ENCODE results near the gene PLEKHB1. TPM values are rescaled to one million over a fixed set of nuclear protein-coding genes. Genes with fewer than 3 reads are reported as not detected.

The PLEKHB1 gene
- total and polyA plus RNA-seq, 10 of the 15 experiments (the other 5 are each of a cell fraction or from before 2014, with no cell fraction given) = 0.58 to 2.6 (median 1.5) TPM; not detected in 1

- TF ChIP-seq TBL1XR1 (IDR thresholded peaks at IDR 0.05; ENCODE audit: low read depth, low read length) (no peak), CHD2 (IDR thresholded peaks at IDR 0.05; ENCODE audit: borderline replicate concordance, low read depth, low read length) (no peak), TCF7 (IDR thresholded peaks at IDR 0.05; ENCODE audit: borderline replicate concordance) (no peak), PRDM15 (CRISPR knock-in tag; IDR thresholded peaks at IDR 0.05) (no peak)
Observed at GRCh38 chr11:73651661-73652045, 5.3 kb downstream of the PLEKHB1 start (continued).

- ATAC-seq (no peak), FAIRE-seq (no peak), DNase-seq (ENCODE audit: low read depth, low spot score) (no peak)
- RAD21 ChIA-PET (ENCODE audit: unreplicated experiment) = no interaction called here
- H3K4me1 ChIP-seq (ENCODE audit: control insufficient read depth, insufficient read depth, low read length) = no peaks in the 10 kb centered on the region
- no TSS peak for BruUV-seq (replicated peaks)
- SMC1A ChIA-PET (ENCODE audit: uncharacterized antibody, unreplicated experiment) = no interaction called here
- H2AFZ ChIP-seq (ENCODE audit: control insufficient read depth, low read depth, low read length) = no peak overlapping the region
- in situ Hi-C loops (cut with MboI) (no loop called here), intact Hi-C loops (cut with micrococcal nuclease; ENCODE audit: unreplicated experiment) (no loop called here)
- CTCF ChIA-PET = interaction anchor here (2.4 kb wide), 1 partner anchor 173 kb away, joined by 8 read pairs; no protein-coding TSS in a partner anchor
- no peak overlapping the region for H3K27ac ChIP-seq (ENCODE audit: control insufficient read depth, insufficient read depth)
- H3K79me2 ChIP-seq (ENCODE audit: control insufficient read depth, insufficient read depth, low read length) = no peaks in the 10 kb centered on the region
- H3K36me3 ChIP-seq (ENCODE audit: control insufficient read depth in 2 of 2, insufficient read depth in 2 of 2, low read length in 1 of 2) = no peaks in the 10 kb centered on the region
- H3K4me3 ChIP-seq = no peak overlapping the region
- no peaks in the 10 kb centered on the region for H4K20me1 ChIP-seq (ENCODE audit: control insufficient read depth, insufficient read depth)
- H3K4me2 ChIP-seq (ENCODE audit: control insufficient read depth, insufficient read depth) = no peak overlapping the region
- 46% methylated on average over 8 of the region's 8 CpGs for WGBS (ENCODE audit: insufficient coverage, insufficient replicate concordance, low lambda C conversion rate, missing lambda C conversion rate)
- no peak for TF ChIP-seq KDM1A (IDR thresholded peaks at IDR 0.05; ENCODE audit: borderline replicate concordance)
- no peak for TF ChIP-seq JUNB (IDR thresholded peaks at IDR 0.05)
- no peak for TF ChIP-seq NBN (IDR thresholded peaks at IDR 0.05)
- no peak for TF ChIP-seq CHD2 (IDR thresholded peaks at IDR 0.05; ENCODE audit: borderline replicate concordance, low read depth, low read length)
- TF ChIP-seq FOS (IDR thresholded peaks at IDR 0.05; ENCODE audit: borderline replicate concordance, extremely low read depth, insufficient read length) = no peak
- TF ChIP-seq USF1 (IDR thresholded peaks at IDR 0.05; ENCODE audit: borderline replicate concordance, extremely low read length, insufficient read depth, low read depth, low read length) = no peak
- POLR2A ChIA-PET = no interaction called here
- H3K27me3 ChIP-seq (replicated peaks in 1 of 2; ENCODE audit: control insufficient read depth in 2 of 2, insufficient read depth in 2 of 2, low read length in 1 of 2) = no peaks in the 10 kb centered on the region
- H3K9me3 ChIP-seq (replicated peaks; ENCODE audit: control insufficient read depth, insufficient read depth, low read length) = no peaks in the 10 kb centered on the region
- H3K9ac ChIP-seq (ENCODE audit: control insufficient read depth, insufficient read depth, low read length) = no peak overlapping the region
Observed at GRCh38 chr11:73652046-73652730, 5.8 kb downstream of the PLEKHB1 start.
